ENCODE results near the gene ANKAR.

DNA sequence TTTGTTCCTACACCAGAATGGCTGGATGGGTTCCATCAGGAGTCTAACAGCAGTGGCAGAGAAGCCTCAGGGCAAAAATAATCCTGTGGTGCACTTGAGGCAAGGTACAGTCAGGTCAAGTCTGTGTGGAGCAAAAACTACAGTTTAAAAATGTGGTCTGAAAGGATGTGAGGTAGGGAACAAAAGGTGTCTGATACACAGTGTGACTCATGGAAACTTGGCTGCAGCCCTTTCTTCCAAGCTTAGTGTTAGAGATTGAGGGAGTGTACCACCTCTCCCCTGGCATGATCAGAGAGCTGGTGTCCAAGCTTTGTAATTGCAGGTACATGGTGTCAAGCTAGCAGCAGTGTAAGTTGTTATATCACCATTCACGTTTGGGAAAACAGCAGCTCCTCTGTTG lies 8.9 kb downstream of the ANKAR start:
- TF ChIP-seq, protein P1, sequence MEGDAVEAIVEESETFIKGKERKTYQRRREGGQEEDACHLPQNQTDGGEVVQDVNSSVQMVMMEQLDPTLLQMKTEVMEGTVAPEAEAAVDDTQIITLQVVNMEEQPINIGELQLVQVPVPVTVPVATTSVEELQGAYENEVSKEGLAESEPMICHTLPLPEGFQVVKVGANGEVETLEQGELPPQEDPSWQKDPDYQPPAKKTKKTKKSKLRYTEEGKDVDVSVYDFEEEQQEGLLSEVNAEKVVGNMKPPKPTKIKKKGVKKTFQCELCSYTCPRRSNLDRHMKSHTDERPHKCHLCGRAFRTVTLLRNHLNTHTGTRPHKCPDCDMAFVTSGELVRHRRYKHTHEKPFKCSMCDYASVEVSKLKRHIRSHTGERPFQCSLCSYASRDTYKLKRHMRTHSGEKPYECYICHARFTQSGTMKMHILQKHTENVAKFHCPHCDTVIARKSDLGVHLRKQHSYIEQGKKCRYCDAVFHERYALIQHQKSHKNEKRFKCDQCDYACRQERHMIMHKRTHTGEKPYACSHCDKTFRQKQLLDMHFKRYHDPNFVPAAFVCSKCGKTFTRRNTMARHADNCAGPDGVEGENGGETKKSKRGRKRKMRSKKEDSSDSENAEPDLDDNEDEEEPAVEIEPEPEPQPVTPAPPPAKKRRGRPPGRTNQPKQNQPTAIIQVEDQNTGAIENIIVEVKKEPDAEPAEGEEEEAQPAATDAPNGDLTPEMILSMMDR (IDR thresholded peaks at IDR 0.05) = no peak
- TF ChIP-seq POLR2A (IDR thresholded peaks at IDR 0.05) = no peak

Data from suprapubic skin (tissue), 3 donors.